Measurements from ENCODE around the gene SLC6A4. TPM values are rescaled to one million over a fixed set of nuclear protein-coding genes. Genes with fewer than 3 reads are reported as not detected.
A peak's percentile ranks its signal among the peaks of the same experiment; 100 is the strongest.

SLC6A4 gene
- total RNA-seq, 1 donor from 2014 or later, result 9.4 TPM

- H3K4me1 Mint-ChIP-seq (ENCODE audit: unreplicated experiment), result peaks cover 5% of the 10 kb centered on the region
- H3K36me3 Mint-ChIP-seq, result peaks cover 17% of the 10 kb centered on the region
- no peak overlapping the region for H3K4me3 Mint-ChIP-seq
- no peak overlapping the region for H3K27ac Mint-ChIP-seq
- H3K27me3 Mint-ChIP-seq, result peaks cover 5% of the 10 kb centered on the region
- TF ChIP-seq, protein P1, sequence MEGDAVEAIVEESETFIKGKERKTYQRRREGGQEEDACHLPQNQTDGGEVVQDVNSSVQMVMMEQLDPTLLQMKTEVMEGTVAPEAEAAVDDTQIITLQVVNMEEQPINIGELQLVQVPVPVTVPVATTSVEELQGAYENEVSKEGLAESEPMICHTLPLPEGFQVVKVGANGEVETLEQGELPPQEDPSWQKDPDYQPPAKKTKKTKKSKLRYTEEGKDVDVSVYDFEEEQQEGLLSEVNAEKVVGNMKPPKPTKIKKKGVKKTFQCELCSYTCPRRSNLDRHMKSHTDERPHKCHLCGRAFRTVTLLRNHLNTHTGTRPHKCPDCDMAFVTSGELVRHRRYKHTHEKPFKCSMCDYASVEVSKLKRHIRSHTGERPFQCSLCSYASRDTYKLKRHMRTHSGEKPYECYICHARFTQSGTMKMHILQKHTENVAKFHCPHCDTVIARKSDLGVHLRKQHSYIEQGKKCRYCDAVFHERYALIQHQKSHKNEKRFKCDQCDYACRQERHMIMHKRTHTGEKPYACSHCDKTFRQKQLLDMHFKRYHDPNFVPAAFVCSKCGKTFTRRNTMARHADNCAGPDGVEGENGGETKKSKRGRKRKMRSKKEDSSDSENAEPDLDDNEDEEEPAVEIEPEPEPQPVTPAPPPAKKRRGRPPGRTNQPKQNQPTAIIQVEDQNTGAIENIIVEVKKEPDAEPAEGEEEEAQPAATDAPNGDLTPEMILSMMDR (conservative IDR thresholded peaks at IDR 0.05), result no peak
- DNase-seq (ENCODE audit: extremely low spot score, unreplicated experiment), result no peak
- H3K9me3 Mint-ChIP-seq, result peaks cover 4% of the 10 kb centered on the region
Observed at GRCh38 chr17:30244853-30245385, 9.4 kb upstream of the SLC6A4 start.

GRCh38 chr17:30243568-30243967 is 8.1 kb upstream of the SLC6A4 start:
- peaks cover 4% of the 10 kb centered on the region for H3K9me3 Mint-ChIP-seq
- DNase-seq (ENCODE audit: extremely low spot score, unreplicated experiment), result no peak
- peaks cover 5% of the 10 kb centered on the region for H3K4me1 Mint-ChIP-seq (ENCODE audit: unreplicated experiment)
- H3K36me3 Mint-ChIP-seq, result peaks cover 6% of the 10 kb centered on the region
- TF ChIP-seq, protein P1 (conservative IDR thresholded peaks at IDR 0.05), result no peak
- peaks cover 17% of the 10 kb centered on the region for H3K27me3 Mint-ChIP-seq
- H3K27ac Mint-ChIP-seq, result peak overlapping the region; percentile 82
- H3K4me3 Mint-ChIP-seq, result peak overlapping the region; percentile 48

DNA sequence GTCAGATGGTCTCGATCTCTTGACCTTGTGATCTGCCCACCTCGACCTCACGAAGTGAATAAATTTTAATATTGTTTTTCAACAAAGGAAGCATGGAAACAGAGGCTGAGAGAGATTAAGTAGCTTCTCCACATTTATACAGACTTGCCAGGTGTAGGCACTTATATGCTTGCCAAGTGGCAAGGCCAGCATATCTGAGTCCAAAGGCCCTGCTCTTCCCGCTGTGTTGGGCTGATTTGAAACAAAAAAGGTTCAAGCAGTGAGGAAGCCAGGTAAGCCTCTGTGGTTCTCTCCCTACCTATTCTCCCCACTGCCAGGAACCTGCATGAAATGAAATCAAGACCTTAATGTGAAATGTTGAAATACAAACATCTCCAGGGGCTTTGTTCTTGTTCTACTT is 7.5 kb upstream of the SLC6A4 start:
- peaks cover 9% of the 10 kb centered on the region for H3K4me1 Mint-ChIP-seq (ENCODE audit: unreplicated experiment)
- DNase-seq (ENCODE audit: extremely low spot score, unreplicated experiment), result no peak
- peaks cover 4% of the 10 kb centered on the region for H3K9me3 Mint-ChIP-seq
- H3K36me3 Mint-ChIP-seq, result peaks cover under 1% of the 10 kb centered on the region
- peak overlapping the region; percentile 48 for H3K4me3 Mint-ChIP-seq
- peak overlapping the region; percentile 82 for H3K27ac Mint-ChIP-seq
- peaks cover 22% of the 10 kb centered on the region for H3K27me3 Mint-ChIP-seq
- TF ChIP-seq, protein P1 (conservative IDR thresholded peaks at IDR 0.05), result no peak

DNA sequence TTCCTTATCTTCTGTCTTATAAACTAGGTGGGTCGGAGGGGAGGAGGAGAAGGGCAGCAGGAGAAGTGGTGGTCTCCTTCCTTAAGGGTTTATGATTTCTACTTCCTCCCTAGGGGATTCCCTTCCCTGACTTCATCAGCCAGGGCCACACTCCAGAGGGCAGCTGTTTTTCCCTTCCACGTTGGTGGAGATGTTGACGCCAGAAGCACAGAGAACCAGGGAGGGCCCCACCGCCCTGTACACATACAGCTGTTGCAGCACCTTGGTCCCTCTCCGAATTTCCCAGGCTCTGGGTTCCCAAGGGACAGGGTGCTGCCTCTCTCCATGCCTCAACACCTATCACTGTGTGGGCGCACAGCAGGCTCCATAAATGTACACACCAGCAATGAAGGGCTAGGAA is 5.6 kb upstream of the SLC6A4 start:
- Mint-ChIP-seq H3K4me3 (no peak overlapping the region), H3K4me1 (ENCODE audit: unreplicated experiment) (peaks cover 12% of the 10 kb centered on the region), H3K27me3 (peaks cover 38% of the 10 kb centered on the region), H3K27ac (no peak overlapping the region), H3K9me3 (peaks cover 4% of the 10 kb centered on the region), H3K36me3 (no peaks in the 10 kb centered on the region)
- DNase-seq (ENCODE audit: extremely low spot score, unreplicated experiment), result no peak
- TF ChIP-seq, protein P1 (conservative IDR thresholded peaks at IDR 0.05), result no peak

- Mint-ChIP-seq H3K27ac (peak overlapping the region; percentile 20), H3K4me1 (ENCODE audit: unreplicated experiment) (peaks cover 13% of the 10 kb centered on the region), H3K36me3 (no peaks in the 10 kb centered on the region), H3K9me3 (peaks cover 4% of the 10 kb centered on the region), H3K27me3 (peaks cover 41% of the 10 kb centered on the region), H3K4me3 (no peak overlapping the region)
- DNase-seq (ENCODE audit: extremely low spot score, unreplicated experiment), result no peak
- TF ChIP-seq, protein P1 (conservative IDR thresholded peaks at IDR 0.05), result no peak
Observed at GRCh38 chr17:30240177-30240576, 4.7 kb upstream of the SLC6A4 start.

GRCh38 chr17:30239089-30239462 is 3.6 kb upstream of the SLC6A4 start:
- TF ChIP-seq, protein P1 (conservative IDR thresholded peaks at IDR 0.05), result no peak
- peak overlapping the region; percentile 80 for H3K27ac Mint-ChIP-seq
- H3K36me3 Mint-ChIP-seq, result no peaks in the 10 kb centered on the region
- no peak for DNase-seq (ENCODE audit: extremely low spot score, unreplicated experiment)
- H3K9me3 Mint-ChIP-seq, result peaks cover 4% of the 10 kb centered on the region
- peaks cover 52% of the 10 kb centered on the region for H3K27me3 Mint-ChIP-seq
- peak overlapping the region; percentile 10 for H3K4me3 Mint-ChIP-seq
- H3K4me1 Mint-ChIP-seq (ENCODE audit: unreplicated experiment), result peaks cover 21% of the 10 kb centered on the region

All from type B pancreatic cell (in vitro differentiated cells).